HEK293T (cell line): Measurements from ENCODE around the gene IP6K2.

Source experiments
- ELF4 ChIP-seq: fragments of 450-650 bp; IDR thresholded peaks from 2 replicates; pipeline ENCODE4 v1.6.1; 2017; ENCODE audit warnings: antibody characterized with exemption
- FOXK2 ChIP-seq: fragments of 450-650 bp; IDR thresholded peaks from 2 replicates; pipeline ENCODE4 v1.6.1; 2016; ENCODE audit warnings: mild to moderate bottlenecking
- FOXM1 ChIP-seq: fragments of 450-650 bp; IDR thresholded peaks from 2 replicates; pipeline ENCODE4 v1.6.1; 2017; ENCODE audit warnings: mild to moderate bottlenecking, borderline replicate concordance
- HDGF ChIP-seq: fragments of 450-650 bp; IDR thresholded peaks from 2 replicates; pipeline ENCODE4 v1.6.1; 2017; ENCODE audit warnings: antibody characterized with exemption, borderline replicate concordance
- LEF1 ChIP-seq: fragments of 450-650 bp; IDR thresholded peaks from 2 replicates; pipeline ENCODE4 v1.6.1; 2017; ENCODE audit warnings: mild to moderate bottlenecking, borderline replicate concordance
- NFRKB ChIP-seq: fragments of 450-650 bp; IDR thresholded peaks from 2 replicates; pipeline ENCODE4 v1.6.1; 2016; ENCODE audit warnings: mild to moderate bottlenecking, moderate library complexity
- SP1 ChIP-seq: fragments of 450-650 bp; IDR thresholded peaks from 2 replicates; pipeline ENCODE4 v1.6.1; 2017

- TF ChIP-seq HDGF: no peak
- no peak for TF ChIP-seq NFRKB
- no peak for TF ChIP-seq SP1
- TF ChIP-seq ELF4: no peak
- no peak for TF ChIP-seq FOXK2
- TF ChIP-seq LEF1: no peak
- no peak for TF ChIP-seq FOXM1
Observed at GRCh38 chr3:48739955-48740823, 23.2 kb upstream of the IP6K2 start.
